ENCODE measurements around the gene MYO16.

MYO16 gene

GRCh38 chr13:109241160-109241559, 611.7 kb downstream of the MYO16 start:
- TF ChIP-seq CTCF (IDR thresholded peaks at IDR 0.05; ENCODE audit: poor library complexity, severe bottlenecking): no peak
- no peak overlapping the region for H3K27ac ChIP-seq (ENCODE audit: poor library complexity, severe bottlenecking)
- H3K27me3 ChIP-seq (ENCODE audit: insufficient read depth, poor library complexity, severe bottlenecking): no peaks in the 10 kb centered on the region
- no peaks in the 10 kb centered on the region for H3K9me3 ChIP-seq (ENCODE audit: severe bottlenecking)
- ATAC-seq (ENCODE audit: low read depth): no peak
- DNase-seq (ENCODE audit: low spot score): no peak
- no peak overlapping the region for H3K4me3 ChIP-seq (ENCODE audit: severe bottlenecking)
- H3K36me3 ChIP-seq (ENCODE audit: low read depth): peaks cover 17% of the 10 kb centered on the region
- H3K4me1 ChIP-seq (ENCODE audit: insufficient read depth, poor library complexity, severe bottlenecking): peaks cover 36% of the 10 kb centered on the region

GRCh38 chr13:109243311-109243951, 614.0 kb downstream of the MYO16 start:
- H3K27ac ChIP-seq (ENCODE audit: poor library complexity, severe bottlenecking): peak overlapping the region; percentile 94
- no peak for TF ChIP-seq CTCF (IDR thresholded peaks at IDR 0.05; ENCODE audit: poor library complexity, severe bottlenecking)
- no peak overlapping the region for H3K4me3 ChIP-seq (ENCODE audit: severe bottlenecking)
- peaks cover 29% of the 10 kb centered on the region for H3K36me3 ChIP-seq (ENCODE audit: low read depth)
- DNase-seq (ENCODE audit: low spot score) (no peak), ATAC-seq (ENCODE audit: low read depth) (peak; percentile 97)
- peaks cover 10% of the 10 kb centered on the region for H3K9me3 ChIP-seq (ENCODE audit: severe bottlenecking)
- H3K27me3 ChIP-seq (ENCODE audit: insufficient read depth, poor library complexity, severe bottlenecking): no peaks in the 10 kb centered on the region
- peaks cover 36% of the 10 kb centered on the region for H3K4me1 ChIP-seq (ENCODE audit: insufficient read depth, poor library complexity, severe bottlenecking)

GRCh38 chr13:109244566-109244965, 615.2 kb downstream of the MYO16 start:
- DNase-seq (ENCODE audit: low spot score): no peak
- Histone ChIP-seq H3K4me1 (ENCODE audit: insufficient read depth, poor library complexity, severe bottlenecking) (peaks cover 36% of the 10 kb centered on the region), H3K4me3 (ENCODE audit: severe bottlenecking) (no peak overlapping the region), H3K27ac (ENCODE audit: poor library complexity, severe bottlenecking) (peak overlapping the region; percentile 94), H3K9me3 (ENCODE audit: severe bottlenecking) (peaks cover 11% of the 10 kb centered on the region), H3K27me3 (ENCODE audit: insufficient read depth, poor library complexity, severe bottlenecking) (no peaks in the 10 kb centered on the region), H3K36me3 (ENCODE audit: low read depth) (peaks cover 29% of the 10 kb centered on the region)
- TF ChIP-seq CTCF (IDR thresholded peaks at IDR 0.05; ENCODE audit: poor library complexity, severe bottlenecking): no peak
- ATAC-seq (ENCODE audit: low read depth): no peak

- DNase-seq (ENCODE audit: low spot score) (no peak), ATAC-seq (ENCODE audit: low read depth) (no peak)
- peaks cover 11% of the 10 kb centered on the region for H3K9me3 ChIP-seq (ENCODE audit: severe bottlenecking)
- no peak for TF ChIP-seq CTCF (IDR thresholded peaks at IDR 0.05; ENCODE audit: poor library complexity, severe bottlenecking)
- no peak overlapping the region for H3K4me3 ChIP-seq (ENCODE audit: severe bottlenecking)
- H3K36me3 ChIP-seq (ENCODE audit: low read depth): peaks cover 29% of the 10 kb centered on the region
- peaks cover 36% of the 10 kb centered on the region for H3K4me1 ChIP-seq (ENCODE audit: insufficient read depth, poor library complexity, severe bottlenecking)
- peak overlapping the region; percentile 94 for H3K27ac ChIP-seq (ENCODE audit: poor library complexity, severe bottlenecking)
- no peaks in the 10 kb centered on the region for H3K27me3 ChIP-seq (ENCODE audit: insufficient read depth, poor library complexity, severe bottlenecking)
These were observed 616.6 kb downstream of the MYO16 start for GRCh38 chr13:109246001-109246400.

GRCh38 chr13:109249780-109250528, 620.5 kb downstream of the MYO16 start:
- Histone ChIP-seq H3K27me3 (ENCODE audit: insufficient read depth, poor library complexity, severe bottlenecking) (no peaks in the 10 kb centered on the region), H3K4me1 (ENCODE audit: insufficient read depth, poor library complexity, severe bottlenecking) (peaks cover 43% of the 10 kb centered on the region), H3K9me3 (ENCODE audit: severe bottlenecking) (peaks cover 11% of the 10 kb centered on the region), H3K4me3 (ENCODE audit: severe bottlenecking) (no peak overlapping the region), H3K36me3 (ENCODE audit: low read depth) (peaks cover 16% of the 10 kb centered on the region; the same call in 1 of the 2 replicates), H3K27ac (ENCODE audit: poor library complexity, severe bottlenecking) (peak overlapping the region; percentile 99)
- TF ChIP-seq CTCF (IDR thresholded peaks at IDR 0.05; ENCODE audit: poor library complexity, severe bottlenecking): no peak
- ATAC-seq (ENCODE audit: low read depth) (peak; percentile 67), DNase-seq (ENCODE audit: low spot score) (no peak)
